ENCODE measurements around the gene AP4E1.
"Not testable (repeated sequence)": the region's sequence is repeated elsewhere in the genome, so short reads cannot be mapped to it uniquely, and the experiment has no call there.

The AP4E1 gene

GRCh38 chr15:50953302-50953701 lies 44.8 kb downstream of the AP4E1 start:
- DNase-seq = no peak

- DNase-seq = not testable (repeated sequence)
These were observed 46.4 kb downstream of the AP4E1 start for GRCh38 chr15:50954837-50955236.

GRCh38 chr15:50959717-50960116 lies 51.2 kb downstream of the AP4E1 start:
- no peak for DNase-seq

GRCh38 chr15:50964075-50964474 lies 55.6 kb downstream of the AP4E1 start:
- DNase-seq = no peak

- no peak for DNase-seq
These were observed 59.9 kb downstream of the AP4E1 start for GRCh38 chr15:50968353-50968752.

- DNase-seq = no peak
These were observed 62.0 kb downstream of the AP4E1 start for GRCh38 chr15:50970524-50970923.

GRCh38 chr15:50971115-50971514 lies 62.6 kb downstream of the AP4E1 start:
- no peak for DNase-seq

GRCh38 chr15:50971542-50971941 lies 63.1 kb downstream of the AP4E1 start:
- DNase-seq = no peak

GRCh38 chr15:50973605-50974004 lies 65.1 kb downstream of the AP4E1 start:
- no peak for DNase-seq

GRCh38 chr15:50977162-50977561 lies 68.7 kb downstream of the AP4E1 start:
- DNase-seq = no peak

- DNase-seq = no peak
These were observed 70.1 kb downstream of the AP4E1 start for GRCh38 chr15:50978580-50978979.

- DNase-seq = no peak
These were observed 70.6 kb downstream of the AP4E1 start for GRCh38 chr15:50979041-50979440.

- DNase-seq = no peak
These were observed 85.1 kb downstream of the AP4E1 start for GRCh38 chr15:50993598-50993997.

GRCh38 chr15:50996641-50997040 lies 88.2 kb downstream of the AP4E1 start:
- no peak for DNase-seq

GRCh38 chr15:50997371-50998051 lies 89.0 kb downstream of the AP4E1 start:
- no peak for DNase-seq

GRCh38 chr15:51004103-51004551 lies 95.6 kb downstream of the AP4E1 start:
- no peak for DNase-seq

GRCh38 chr15:51006336-51006985 lies 98.0 kb downstream of the AP4E1 start:
- DNase-seq = no peak

GRCh38 chr15:51007131-51007666 lies 98.7 kb downstream of the AP4E1 start:
- no peak for DNase-seq

- no peak for DNase-seq
These were observed 102.7 kb downstream of the AP4E1 start for GRCh38 chr15:51011212-51011611.

- DNase-seq = no peak
These were observed 108.1 kb downstream of the AP4E1 start for GRCh38 chr15:51016615-51017014.

GRCh38 chr15:51022206-51022605 lies 113.7 kb downstream of the AP4E1 start:
- no peak for DNase-seq

GRCh38 chr15:51023499-51023898 lies 115.0 kb downstream of the AP4E1 start:
- no peak for DNase-seq

- DNase-seq = no peak
These were observed 116.4 kb downstream of the AP4E1 start for GRCh38 chr15:51024735-51025453.

GRCh38 chr15:51025454-51025846 lies 117.0 kb downstream of the AP4E1 start:
- DNase-seq = no peak

All from stimulated activated CD4-positive, alpha-beta T cell treated with anti-CD3 and anti-CD28 coated beads, Interleukin-2, amount 100 ng/mL, for 24 hours (primary cell).